Measurements from ENCODE around the gene THADA. TPM values are rescaled to one million over a fixed set of nuclear protein-coding genes. Genes with fewer than 3 reads are reported as not detected.
A peak's percentile ranks its signal among the peaks of the same experiment; 100 is the strongest.
"Not testable (repeated sequence)": the region's sequence is repeated elsewhere in the genome, so short reads cannot be mapped to it uniquely, and the experiment has no call there.

Gene THADA
- total RNA-seq, 4 donors from 2014 or later: 31.2 to 68.8 (median 54.9) TPM

DNA sequence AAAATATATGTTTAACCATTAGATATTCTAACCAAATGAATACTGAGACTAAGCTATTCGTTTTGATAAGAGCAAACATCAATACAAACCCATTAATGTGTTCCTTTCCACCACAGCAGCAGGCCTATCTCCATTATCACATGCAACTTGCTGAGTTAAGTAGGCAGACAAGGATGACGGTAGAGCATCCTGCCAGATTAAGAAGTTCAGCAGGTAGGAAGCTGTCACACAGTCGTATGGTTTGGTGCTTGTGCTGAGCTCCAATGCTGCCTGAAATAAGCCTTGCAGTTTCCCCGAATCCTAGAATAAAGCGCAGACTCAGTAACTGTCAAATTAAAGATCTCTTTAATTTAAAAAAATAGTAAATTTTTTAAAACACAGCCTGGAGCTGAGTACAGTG lies 39.6 kb downstream of the THADA start:
- H3K36me3 ChIP-seq: no peaks in the 10 kb centered on the region
- DNase-seq: no peak
- H3K9me3 ChIP-seq: no peaks in the 10 kb centered on the region
- TF ChIP-seq POLR2A (IDR thresholded peaks at IDR 0.05) (no peak), CTCF (IDR thresholded peaks at IDR 0.05) (no peak)
- no peak overlapping the region for H3K27ac ChIP-seq
- no peak overlapping the region for H3K4me3 ChIP-seq
- no peaks in the 10 kb centered on the region for H3K4me1 ChIP-seq
- intact Hi-C loops (cut with DNase I; ENCODE audit: low total_unique reads): no loop called here
- H3K27me3 ChIP-seq: no peaks in the 10 kb centered on the region

GRCh38 chr2:43553341-43553855 lies 42.4 kb downstream of the THADA start:
- intact Hi-C loops (cut with DNase I; ENCODE audit: low total_unique reads): no loop called here
- H3K4me3 ChIP-seq: no peak overlapping the region
- no peaks in the 10 kb centered on the region for H3K9me3 ChIP-seq
- DNase-seq: no peak
- no peak overlapping the region for H3K27ac ChIP-seq
- no peaks in the 10 kb centered on the region for H3K36me3 ChIP-seq
- H3K27me3 ChIP-seq: no peaks in the 10 kb centered on the region
- TF ChIP-seq POLR2A (IDR thresholded peaks at IDR 0.05) (no peak), CTCF (IDR thresholded peaks at IDR 0.05) (no peak)
- H3K4me1 ChIP-seq: no peaks in the 10 kb centered on the region

DNA sequence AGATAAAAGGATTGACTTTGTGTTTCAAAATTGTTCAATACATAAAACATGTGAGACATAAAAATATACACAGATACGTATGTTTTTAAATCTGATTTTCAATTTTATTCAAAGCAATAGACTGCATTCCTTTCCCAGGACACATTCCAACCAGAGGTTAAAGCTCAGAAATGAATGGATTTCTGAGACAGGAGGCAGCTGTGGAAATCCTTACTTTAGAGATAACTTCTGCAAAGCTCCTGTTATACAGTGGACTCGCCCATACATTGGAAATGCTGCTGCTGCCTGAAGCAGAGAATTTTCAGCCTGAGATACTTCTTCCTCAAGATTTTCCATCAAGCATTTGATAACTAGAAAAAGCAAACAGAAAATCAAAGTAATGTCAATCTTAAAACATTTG lies 43.8 kb downstream of the THADA start:
- intact Hi-C loops (cut with DNase I; ENCODE audit: low total_unique reads): no loop called here
- no peak for DNase-seq
- H3K27ac ChIP-seq: no peak overlapping the region
- no peak overlapping the region for H3K4me3 ChIP-seq
- H3K27me3 ChIP-seq: no peaks in the 10 kb centered on the region
- TF ChIP-seq POLR2A (IDR thresholded peaks at IDR 0.05) (no peak), CTCF (IDR thresholded peaks at IDR 0.05) (no peak)
- H3K9me3 ChIP-seq: no peaks in the 10 kb centered on the region
- no peaks in the 10 kb centered on the region for H3K4me1 ChIP-seq
- no peaks in the 10 kb centered on the region for H3K36me3 ChIP-seq

DNA sequence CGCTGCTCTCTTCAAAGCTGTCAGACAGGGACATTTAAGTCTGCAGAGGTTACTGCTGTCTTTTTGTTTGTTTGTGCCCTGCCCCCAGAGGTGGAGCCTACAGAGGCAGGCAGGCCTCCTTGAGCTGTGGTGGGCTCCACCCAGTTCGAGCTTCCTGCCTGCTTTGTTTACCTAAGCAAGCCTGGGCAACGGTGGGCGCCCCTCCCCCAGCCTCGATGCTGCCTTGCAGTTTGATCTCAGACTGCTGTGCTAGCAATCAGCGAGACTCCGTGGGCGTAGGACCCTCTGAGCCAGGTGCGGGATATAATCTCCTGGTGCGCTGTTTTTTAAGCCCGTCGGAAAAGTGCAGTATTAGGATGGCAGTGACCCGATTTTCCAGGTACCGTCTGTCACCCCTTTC lies 47.5 kb downstream of the THADA start:
- intact Hi-C loops (cut with DNase I; ENCODE audit: low total_unique reads); H3K9me3 ChIP-seq; H3K27ac ChIP-seq; H3K4me3 ChIP-seq; H3K27me3 ChIP-seq; H3K4me1 ChIP-seq; H3K36me3 ChIP-seq; DNase-seq: not testable (repeated sequence)

- no peaks in the 10 kb centered on the region for H3K4me1 ChIP-seq
- DNase-seq: no peak
- no peaks in the 10 kb centered on the region for H3K36me3 ChIP-seq
- no peak overlapping the region for H3K4me3 ChIP-seq
- TF ChIP-seq CTCF (IDR thresholded peaks at IDR 0.05): peak; percentile 49 to 71 (median 66)
- TF ChIP-seq POLR2A (IDR thresholded peaks at IDR 0.05): no peak
- intact Hi-C loops (cut with DNase I; ENCODE audit: low total_unique reads): no loop called here
- no peaks in the 10 kb centered on the region for H3K9me3 ChIP-seq
- no peaks in the 10 kb centered on the region for H3K27me3 ChIP-seq
- peak overlapping the region in 1 of 2 donors; percentile 34 for H3K27ac ChIP-seq
These were observed 53.4 kb downstream of the THADA start for GRCh38 chr2:43542285-43542933.
